GM21390 (cell line): ENCODE measurements around the gene EXTL1.
"Not testable (repeated sequence)": the region's sequence is repeated elsewhere in the genome, so short reads cannot be mapped to it uniquely, and the experiment has no call there.

ENCODE experiments used
- ATAC-seq: cut with Tn5 transposase; IDR thresholded peaks from one replicate; pipeline ENCODE4 v1.9.1; 2021; ENCODE audit not compliant: unreplicated experiment

Gene EXTL1

GRCh38 chr1:26021647-26022403 is at the start of gene EXTL1:
TSS of gene EXTL1 (plus strand) at chr1:26021775. CDS start at chr1:26022647, 872 bp downstream.
- ATAC-seq, result no peak

DNA sequence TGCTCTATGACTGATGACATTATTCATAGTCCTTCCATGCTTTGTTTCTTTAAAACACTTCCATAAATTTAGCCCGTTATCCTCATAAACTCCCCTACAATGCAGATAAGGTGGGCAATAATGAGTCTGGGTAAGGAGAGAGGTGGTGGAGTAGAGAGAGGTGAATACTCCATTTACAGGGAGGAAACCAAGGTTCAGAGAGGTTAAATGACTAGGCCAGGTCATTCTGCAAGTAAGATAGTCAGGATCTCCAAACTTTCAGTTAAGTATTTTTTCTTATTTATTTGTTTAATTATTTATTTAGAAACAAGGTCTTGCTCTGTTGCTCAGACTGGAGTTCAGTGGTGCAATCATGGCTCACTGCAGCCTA is 49.8 kb upstream of the EXTL1 start:
- ATAC-seq, result no peak

DNA sequence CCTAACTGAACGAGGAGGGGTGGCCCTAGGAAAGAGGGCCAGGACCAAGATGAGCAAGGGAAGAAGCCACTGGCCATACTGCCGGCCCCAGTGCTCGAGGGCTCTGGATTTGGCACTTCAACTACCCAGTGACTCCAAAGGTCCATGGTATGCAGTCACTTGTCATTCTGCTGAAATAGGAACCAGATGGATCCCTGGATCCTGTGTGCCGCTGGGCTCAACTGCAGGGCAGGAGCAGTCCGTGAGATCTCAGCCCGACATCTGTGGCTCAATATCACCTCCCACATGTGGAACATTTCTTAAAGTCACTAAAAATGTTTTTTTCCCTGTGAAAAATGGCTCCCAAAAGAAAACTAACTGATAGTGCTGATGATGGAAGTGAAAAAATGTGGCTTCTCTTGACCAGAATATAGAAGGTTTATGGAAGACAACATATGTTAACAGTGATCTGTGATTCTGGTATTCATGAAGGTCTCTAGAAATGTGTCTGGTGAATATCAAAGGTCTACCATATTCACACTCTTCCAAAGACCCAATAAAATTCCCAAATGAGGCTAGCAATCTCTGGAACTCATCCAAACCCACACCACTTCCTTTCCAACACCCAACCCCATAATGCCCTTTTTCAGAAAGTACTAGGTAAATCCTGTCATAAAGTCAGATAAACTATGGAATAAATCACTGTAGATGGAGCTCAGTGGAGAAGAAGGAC is 47.8 kb upstream of the EXTL1 start:
- no peak for ATAC-seq

DNA sequence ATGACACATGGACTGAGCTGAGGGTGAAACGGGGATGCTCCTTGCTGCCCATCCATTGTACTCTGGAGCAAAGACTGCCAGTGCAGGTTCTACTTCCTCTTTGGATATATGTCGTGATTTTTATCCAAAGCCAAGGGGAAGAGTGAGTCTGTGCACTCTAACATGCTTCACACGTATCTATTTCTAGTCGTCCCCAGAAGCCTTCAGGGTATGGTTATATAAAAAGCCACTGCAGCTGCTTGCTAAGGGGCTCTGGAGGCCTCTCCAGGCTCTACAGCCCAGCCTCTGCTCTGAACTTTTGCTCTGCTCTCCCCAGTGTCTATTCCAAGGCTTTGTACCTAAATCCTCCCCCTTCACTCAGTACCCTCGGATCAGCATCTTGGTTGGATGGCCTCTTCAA is 43.8 kb upstream of the EXTL1 start:
- ATAC-seq, result no peak

- ATAC-seq, result no peak
These were observed 43.2 kb upstream of the EXTL1 start for GRCh38 chr1:25978403-25978802.

GRCh38 chr1:25979210-25979609 is 42.4 kb upstream of the EXTL1 start:
- ATAC-seq, result no peak

DNA sequence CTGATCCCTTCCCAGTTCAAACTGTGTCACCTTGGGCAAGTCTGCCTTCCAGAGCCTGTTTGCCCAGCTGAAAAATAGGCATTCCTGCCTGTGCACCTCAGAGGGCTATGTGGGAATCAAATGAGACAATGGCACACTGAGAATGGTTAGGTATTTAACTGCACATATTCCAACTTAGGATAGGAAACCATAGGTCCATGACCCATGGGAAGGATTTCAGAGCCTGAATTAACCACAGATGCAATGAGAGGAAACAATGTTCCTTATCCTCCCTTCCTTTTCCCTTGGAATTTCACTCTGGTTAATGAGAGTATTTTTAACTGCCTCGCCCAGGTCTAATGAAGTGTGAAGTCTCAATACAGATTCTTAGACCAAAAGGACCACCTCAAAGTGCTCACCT is 36.4 kb upstream of the EXTL1 start:
- no peak for ATAC-seq

DNA sequence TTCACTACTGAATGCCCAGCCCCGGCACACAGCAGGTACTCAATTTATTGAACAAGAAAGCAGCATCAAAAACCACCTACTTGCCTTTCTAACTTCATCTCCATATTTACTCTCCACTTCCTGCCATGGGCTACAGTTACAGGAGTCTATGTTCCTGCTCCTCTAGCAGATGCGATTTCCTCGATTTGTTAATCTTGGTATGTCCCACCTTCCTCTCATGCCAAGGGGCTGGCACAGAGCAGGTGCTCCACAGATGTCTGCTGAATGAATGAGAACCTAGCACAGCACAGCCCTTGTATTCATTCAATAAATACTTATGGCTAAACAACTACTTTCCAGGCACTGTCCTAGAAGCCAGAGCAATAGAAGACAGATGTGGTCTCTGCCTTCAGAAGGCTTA is 35.9 kb upstream of the EXTL1 start:
- ATAC-seq, result no peak

- not testable (repeated sequence) for ATAC-seq
These were observed 34.8 kb upstream of the EXTL1 start for GRCh38 chr1:25986773-25987172.

DNA sequence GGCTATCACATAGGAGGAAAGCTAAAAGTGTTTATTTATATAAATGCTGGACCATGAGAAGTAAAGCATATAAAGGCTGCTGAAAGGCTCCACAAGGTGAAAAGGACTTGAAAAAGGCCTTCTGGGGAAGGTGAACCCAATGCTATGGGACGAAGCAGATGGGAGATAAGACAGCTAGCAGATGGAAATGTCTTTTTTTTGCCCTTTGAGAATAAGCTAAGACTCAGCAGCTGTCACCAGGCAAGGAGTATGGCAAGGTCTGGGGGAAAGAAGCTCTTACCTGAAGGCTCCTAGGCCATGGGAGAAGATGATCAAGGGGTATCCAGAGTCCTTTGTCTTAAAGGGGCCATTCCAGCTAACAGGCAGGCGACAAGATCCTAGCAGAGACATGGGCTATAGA is 33.6 kb upstream of the EXTL1 start:
- ATAC-seq, result no peak

GRCh38 chr1:25989440-25990234 is 31.9 kb upstream of the EXTL1 start:
- no peak for ATAC-seq

GRCh38 chr1:25990251-25990650 is 31.3 kb upstream of the EXTL1 start:
- no peak for ATAC-seq

GRCh38 chr1:25990702-25991395 is 30.7 kb upstream of the EXTL1 start:
- ATAC-seq, result no peak

DNA sequence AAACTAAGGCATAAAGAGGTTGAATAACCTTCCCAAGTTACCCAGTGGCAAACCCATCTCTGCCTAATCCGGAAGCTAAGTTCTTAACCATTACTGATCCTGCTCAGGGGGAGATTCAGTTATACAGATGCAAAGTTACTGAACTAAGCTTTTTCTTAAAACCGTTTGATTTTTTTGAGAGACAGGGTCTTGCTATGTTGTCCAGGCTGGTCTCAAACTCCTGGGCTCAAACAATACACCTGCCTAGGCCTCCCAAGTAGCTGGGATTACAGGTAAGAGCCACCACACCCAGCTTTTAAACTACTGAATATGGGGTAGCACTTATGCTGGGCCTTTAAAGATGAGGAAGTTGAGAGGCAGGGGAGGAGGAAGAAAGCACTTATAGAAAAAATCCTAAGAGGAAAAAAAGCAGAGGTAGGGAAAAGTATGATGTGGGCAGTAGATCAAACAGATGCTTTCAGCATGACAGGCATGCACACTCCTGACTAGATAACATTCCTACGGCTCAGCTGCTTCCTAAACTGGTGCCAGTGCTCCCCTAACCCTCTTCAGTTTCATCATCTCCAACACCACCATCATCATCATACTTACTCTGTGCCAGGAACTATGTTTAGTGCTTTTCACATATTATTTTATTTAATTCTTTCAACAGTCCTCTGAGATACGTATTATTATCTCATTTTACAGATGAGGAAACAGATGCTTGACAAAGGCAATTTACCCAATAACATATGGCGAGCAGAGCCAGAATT is 29.5 kb upstream of the EXTL1 start:
- no peak for ATAC-seq

GRCh38 chr1:25992689-25993171 is 28.8 kb upstream of the EXTL1 start:
- no peak for ATAC-seq

DNA sequence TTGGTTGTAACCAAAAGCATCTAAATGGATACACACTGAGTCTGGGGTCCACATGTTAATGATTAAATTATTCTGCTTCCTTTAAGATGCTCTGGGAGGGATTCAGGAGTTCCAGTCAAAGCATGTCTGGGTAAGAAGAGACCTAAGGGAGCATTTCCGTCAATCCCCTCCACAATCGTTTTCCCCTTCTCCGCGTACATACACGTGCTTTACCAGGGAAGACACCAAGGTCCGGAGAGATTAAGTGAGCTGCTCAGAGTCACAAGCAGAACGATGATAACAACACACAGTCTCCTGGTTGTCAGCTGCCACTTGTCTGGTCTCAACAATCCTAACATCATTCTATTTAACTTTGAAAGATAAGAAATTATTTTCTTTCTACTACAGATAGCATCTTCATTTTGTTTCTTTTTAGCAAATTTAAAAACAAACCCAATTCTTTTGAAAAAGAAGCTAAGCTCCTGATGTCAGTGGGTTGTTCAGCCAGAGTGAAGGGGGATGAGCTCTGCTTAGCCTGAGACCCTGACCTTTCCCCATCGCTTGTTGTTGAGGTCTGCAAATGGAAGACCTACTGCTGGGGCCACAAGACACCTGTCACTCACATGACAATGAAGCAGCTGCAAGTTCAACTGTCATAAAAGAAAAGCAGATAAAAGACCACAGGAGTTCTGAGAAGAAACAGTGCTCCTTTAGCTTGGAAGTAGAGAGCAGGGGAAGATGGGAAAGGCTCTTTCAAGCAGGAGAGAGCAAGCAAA is 28.2 kb upstream of the EXTL1 start:
- ATAC-seq, result no peak

DNA sequence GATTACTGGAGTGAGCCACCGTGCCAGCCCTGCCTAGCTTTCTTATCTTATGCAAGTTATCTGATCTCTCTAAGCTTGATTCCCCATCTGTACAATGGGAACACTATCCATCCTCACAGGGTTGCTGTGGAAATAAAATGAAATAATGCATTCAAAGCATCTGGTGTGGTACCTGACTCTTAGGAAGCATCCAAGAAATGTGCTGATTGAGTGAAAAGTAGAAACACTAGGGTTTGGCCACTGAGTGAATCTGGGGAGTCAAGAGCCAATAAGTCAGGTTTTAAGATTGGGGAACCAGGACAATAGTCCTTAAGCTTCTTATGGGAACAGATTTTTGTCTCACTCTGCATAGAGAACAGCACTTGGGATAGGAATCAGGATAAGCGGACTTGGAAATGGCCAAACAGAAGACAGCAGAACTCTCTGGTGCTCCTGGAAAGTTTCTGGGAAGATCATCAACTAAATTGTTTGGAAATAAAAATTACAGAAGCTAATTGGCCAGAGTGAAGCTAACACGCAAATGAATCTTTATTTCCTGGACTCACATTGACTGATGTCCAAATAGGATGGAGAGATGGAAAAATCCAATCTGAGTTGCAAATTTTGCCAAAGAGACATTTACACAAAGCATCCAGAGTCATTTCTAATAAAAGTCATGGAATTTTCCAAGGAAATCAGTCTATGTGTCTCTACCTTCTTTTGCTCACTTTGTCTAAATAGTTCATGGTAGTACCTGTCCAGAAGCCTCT is 27.0 kb upstream of the EXTL1 start:
- ATAC-seq, result no peak

DNA sequence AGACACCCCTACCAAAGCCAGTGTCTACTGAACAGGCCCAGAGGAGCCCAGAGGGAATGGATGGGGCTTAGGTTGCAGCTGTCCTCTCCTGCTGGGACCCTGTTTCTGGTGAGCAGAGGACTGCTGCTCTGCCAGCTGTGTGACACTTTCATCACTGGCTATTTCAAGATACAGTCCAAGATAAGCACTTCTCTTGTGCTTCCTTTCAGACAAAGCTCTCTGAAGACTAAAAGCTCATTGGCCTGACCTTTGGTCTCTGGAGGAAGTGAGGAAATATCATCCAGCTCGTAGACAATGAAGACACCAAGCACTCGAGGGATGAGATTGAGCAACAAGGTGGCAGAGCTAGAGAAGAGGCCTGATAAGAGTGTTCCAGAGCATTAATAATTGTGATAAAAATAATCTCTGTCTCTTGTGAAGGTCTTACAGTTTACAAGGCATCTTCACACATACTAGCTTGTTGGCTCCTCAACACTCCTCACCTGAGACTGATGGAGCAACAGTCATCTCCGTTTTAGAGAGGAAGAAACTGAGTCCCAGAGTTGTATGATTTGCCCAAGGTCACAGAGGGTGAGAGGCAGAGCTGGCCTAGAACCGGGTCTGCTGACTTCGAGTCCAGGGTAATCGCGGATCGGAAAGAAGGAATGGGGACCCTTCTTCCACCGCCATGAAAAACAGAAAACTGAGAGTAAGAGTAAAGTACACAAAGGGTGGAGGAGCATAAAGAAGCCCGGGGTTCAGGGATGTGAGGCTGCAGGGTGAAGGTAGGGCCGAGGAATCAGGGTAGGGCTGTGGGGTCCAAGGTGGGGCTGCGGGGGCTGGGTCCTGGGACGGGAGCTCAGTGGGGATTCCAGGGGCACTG is 24.4 kb upstream of the EXTL1 start:
- no peak for ATAC-seq
